Stimulated activated CD8-positive, alpha-beta memory T cell treated with anti-CD3 and anti-CD28 coated beads, Interleukin-15, amount 100 ng/mL, for 48 hours (primary cell): ENCODE data around the gene ZFYVE16.
"Not testable (repeated sequence)": the region's sequence is repeated elsewhere in the genome, so short reads cannot be mapped to it uniquely, and the experiment has no call there.

Experiments
- DNase-seq, 2 donors: peaks; one replicate each; pipeline ENCODE4 v3.0.0-alpha.2; 2020; ENCODE audit warnings: low read depth in 2 of 2

Gene ZFYVE16

GRCh38 chr5:80409367-80409966, 1.6 kb downstream of the ZFYVE16 start:
- DNase-seq, result no peak

- no peak for DNase-seq
Measured at GRCh38 chr5:80411589-80412219, 3.8 kb downstream of the ZFYVE16 start.

GRCh38 chr5:80414113-80414512, 6.2 kb downstream of the ZFYVE16 start:
- DNase-seq, result no peak

- no peak for DNase-seq
Measured at GRCh38 chr5:80417973-80418372, 10.1 kb downstream of the ZFYVE16 start.

- DNase-seq, result not testable (repeated sequence)
Measured at GRCh38 chr5:80424365-80424764, 16.5 kb downstream of the ZFYVE16 start.

- no peak for DNase-seq
Measured at GRCh38 chr5:80435476-80435875, 27.6 kb downstream of the ZFYVE16 start.

GRCh38 chr5:80437326-80437725, 29.5 kb downstream of the ZFYVE16 start:
- DNase-seq, result no peak

- no peak for DNase-seq
Measured at GRCh38 chr5:80438739-80439138, 30.9 kb downstream of the ZFYVE16 start.

GRCh38 chr5:80439213-80439612, 31.3 kb downstream of the ZFYVE16 start:
- no peak for DNase-seq

GRCh38 chr5:80442742-80443141, 34.9 kb downstream of the ZFYVE16 start:
- no peak for DNase-seq

GRCh38 chr5:80453366-80453765, 45.5 kb downstream of the ZFYVE16 start:
- DNase-seq, result no peak

- DNase-seq, result no peak
Measured at GRCh38 chr5:80463269-80463668, 55.4 kb downstream of the ZFYVE16 start.

- no peak for DNase-seq
Measured at GRCh38 chr5:80466669-80467485, 59.0 kb downstream of the ZFYVE16 start.

GRCh38 chr5:80468131-80468530, 60.3 kb downstream of the ZFYVE16 start:
- no peak for DNase-seq

GRCh38 chr5:80470631-80471030, 62.8 kb downstream of the ZFYVE16 start:
- DNase-seq, result not testable (repeated sequence)

GRCh38 chr5:80474929-80475328, 67.1 kb downstream of the ZFYVE16 start:
- DNase-seq, result no peak

GRCh38 chr5:80479713-80480112, 71.8 kb downstream of the ZFYVE16 start:
- no peak for DNase-seq

- DNase-seq, result no peak
Measured at GRCh38 chr5:80480354-80480753, 72.5 kb downstream of the ZFYVE16 start.

GRCh38 chr5:80481019-80481893, 73.4 kb downstream of the ZFYVE16 start:
- peak in 1 of 2 donors; percentile 13 for DNase-seq

- no peak for DNase-seq
Measured at GRCh38 chr5:80482578-80482977, 74.7 kb downstream of the ZFYVE16 start.

- no peak for DNase-seq
Measured at GRCh38 chr5:80483636-80484232, 75.9 kb downstream of the ZFYVE16 start.

- no peak for DNase-seq
Measured at GRCh38 chr5:80487444-80487828, 79.6 kb downstream of the ZFYVE16 start.
